GM21526 (cell line): ENCODE measurements around the gene ADAMTS14.

Experiments
- ATAC-seq: cut with Tn5 transposase; IDR thresholded peaks from one replicate; pipeline ENCODE4 v1.9.1; 2021; ENCODE audit warnings: moderate library complexity; ENCODE audit not compliant: unreplicated experiment, low FRiP score

ADAMTS14 gene

DNA sequence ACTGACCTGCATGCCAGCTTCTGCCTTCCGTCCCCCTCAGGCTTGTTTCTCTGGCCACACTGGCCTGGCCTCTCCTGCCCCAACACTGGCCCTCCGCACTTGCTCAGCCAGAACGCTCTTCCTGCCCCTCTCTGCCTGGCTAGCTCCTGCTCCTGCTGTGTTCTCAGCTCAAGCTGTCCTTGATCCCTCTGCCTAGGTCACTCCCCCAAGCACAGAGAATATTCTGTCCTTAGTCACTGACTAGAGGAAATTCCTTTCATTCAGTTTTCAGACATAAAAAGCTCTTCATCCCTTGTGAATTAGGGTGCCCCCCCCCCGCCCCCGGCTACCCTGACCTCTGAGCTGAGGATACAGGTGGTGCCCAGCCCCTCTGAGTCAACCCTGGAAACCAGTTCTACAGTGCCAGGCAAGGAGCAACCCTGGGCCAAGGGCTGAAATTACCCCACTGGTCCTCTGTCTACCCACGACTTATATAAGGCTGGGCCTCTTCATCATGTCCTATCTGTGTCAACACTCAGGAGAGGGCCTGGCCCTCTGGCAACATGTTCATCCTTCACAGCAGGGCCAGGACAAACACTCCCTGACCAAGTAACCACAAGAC is 136.8 kb downstream of the ADAMTS14 start:
- ATAC-seq, result no peak

DNA sequence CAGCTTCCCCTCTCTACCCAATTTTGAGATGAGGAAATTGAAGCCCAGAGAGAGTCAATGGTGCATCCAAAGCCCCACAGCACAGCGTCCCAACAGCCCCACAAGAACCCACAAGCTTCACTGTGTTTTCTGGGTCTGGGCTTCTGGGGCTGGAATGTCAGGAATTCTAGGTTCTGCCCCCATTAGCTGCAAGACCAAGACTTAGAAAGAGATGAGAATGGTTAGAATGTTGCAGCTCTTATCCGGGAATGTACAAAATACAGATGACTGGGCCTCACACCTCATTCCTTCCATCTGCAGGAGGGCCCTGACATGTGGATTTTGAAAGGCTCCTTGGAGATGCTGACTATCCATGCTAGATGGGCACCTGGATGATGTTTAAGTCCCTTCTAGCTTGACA is 137.4 kb downstream of the ADAMTS14 start:
- ATAC-seq, result no peak

GRCh38 chr10:70810967-70811366 is 138.7 kb downstream of the ADAMTS14 start:
- ATAC-seq, result no peak

DNA sequence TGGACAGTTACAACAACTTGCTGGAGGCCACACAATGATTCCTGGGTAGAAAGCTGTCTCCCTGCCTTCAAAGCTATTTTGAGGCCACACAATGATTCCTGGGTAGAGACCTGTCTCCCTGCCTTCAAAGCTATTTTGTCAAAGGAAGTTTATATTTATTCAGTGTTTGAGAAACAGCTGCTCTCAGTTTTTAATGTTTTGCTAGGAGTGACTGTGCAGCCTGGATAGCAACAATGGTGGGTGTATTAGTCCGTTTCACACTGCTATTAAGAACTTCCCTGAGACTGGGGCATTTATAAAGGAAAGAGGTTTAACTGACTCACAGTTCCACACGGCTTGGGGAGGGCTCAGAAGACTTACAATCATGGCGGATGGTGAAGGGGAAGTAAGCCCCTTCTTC is 139.6 kb downstream of the ADAMTS14 start:
- no peak for ATAC-seq
